ENCODE data around the gene B3GNT5. TPM values are rescaled to one million over a fixed set of nuclear protein-coding genes. Genes with fewer than 3 reads are reported as not detected.

B3GNT5 gene
- total and polyA plus RNA-seq, 2 of the 8 experiments (the other 6 are each of a cell fraction or from before 2014, with no cell fraction given) = 2.4 to 9.7 TPM

DNA sequence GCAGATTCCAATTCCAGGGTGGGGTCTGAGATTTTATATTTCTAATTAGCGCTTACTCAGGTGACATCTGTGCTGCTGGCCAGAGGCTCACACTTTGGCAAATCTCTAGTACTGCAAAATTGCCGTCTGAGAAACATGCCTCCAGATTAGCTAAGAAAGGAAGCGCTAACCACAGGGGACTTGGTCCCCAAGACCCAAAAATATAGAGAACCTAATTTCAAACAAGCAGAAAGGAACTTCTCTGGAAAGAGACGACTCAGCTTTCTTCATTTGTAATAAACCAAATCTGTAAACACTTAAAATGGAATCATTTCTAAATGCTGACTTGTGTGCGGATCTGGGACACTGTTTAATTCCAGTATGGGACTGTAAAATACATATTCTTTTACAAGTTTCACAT lies 55.7 kb downstream of the B3GNT5 start:
- no peaks in the 10 kb centered on the region for H3K79me2 ChIP-seq (ENCODE audit: control insufficient read depth in 1 of 2, insufficient read depth in 2 of 2, low read length in 2 of 2)
- no peak overlapping the region for H3K27ac ChIP-seq (ENCODE audit: low read depth, low read length)
- no peak overlapping the region for H4K5ac ChIP-seq (ENCODE audit: insufficient read length, low read depth, low read length)
- no peaks in the 10 kb centered on the region for H3K23me2 ChIP-seq (ENCODE audit: low read depth, low read length)
- H2BK5ac ChIP-seq (ENCODE audit: low read depth, low read length) = no peak overlapping the region
- H2BK120ac ChIP-seq (replicated peaks; ENCODE audit: low read depth, low read length) = no peak overlapping the region
- H2BK15ac ChIP-seq (ENCODE audit: low read length) = no peak overlapping the region
- FAIRE-seq = no peak
- no peaks in the 10 kb centered on the region for H3K27me3 ChIP-seq (replicated peaks in 1 of 4; ENCODE audit: control insufficient read depth in 3 of 4, extremely low read depth in 1 of 4, insufficient read depth in 3 of 4, low read length in 3 of 4)
- no peak overlapping the region for H2AFZ ChIP-seq (ENCODE audit: low read length)
- no peak overlapping the region for H3K56ac ChIP-seq (replicated peaks; ENCODE audit: insufficient read length, low read depth, low read length)
- no peak overlapping the region for H3K4me3 ChIP-seq (ENCODE audit: extremely low read depth in 1 of 4, insufficient read depth in 2 of 4, low read depth in 3 of 4, low read length in 4 of 4)
- H2BK12ac ChIP-seq (ENCODE audit: low read depth, low read length) = no peak overlapping the region
- no peaks in the 10 kb centered on the region for H4K20me1 ChIP-seq (replicated peaks in 1 of 2; ENCODE audit: control insufficient read depth in 1 of 2, insufficient read depth in 2 of 2, low read length in 2 of 2)
- H3K23ac ChIP-seq (ENCODE audit: insufficient read length) = no peak overlapping the region
- no peak overlapping the region for H3K14ac ChIP-seq (ENCODE audit: insufficient read length)
- H3K9me3 ChIP-seq (ENCODE audit: insufficient read depth in 2 of 2, low read depth in 1 of 2, low read length in 1 of 2) = no peaks in the 10 kb centered on the region
- 86% methylated on average over 5 of the region's 5 CpGs; no CpG with 5 or more reads in 1 of the 2 experiments for WGBS, 2 experiments (ENCODE audit: extremely low coverage in 1 of 2, insufficient coverage in 1 of 2, insufficient read length in 1 of 2, insufficient replicate concordance in 2 of 2, low coverage in 1 of 2, low lambda C conversion rate in 2 of 2, missing lambda C conversion rate in 1 of 2)
- H3K4ac ChIP-seq (replicated peaks; ENCODE audit: insufficient read length, low read depth, low read length) = no peak overlapping the region
- H4K8ac ChIP-seq (ENCODE audit: extremely low read depth, insufficient read depth, low read length) = no peak overlapping the region
- ChIA-PET POLR2A (ENCODE audit: partially characterized antibody) (no interaction called here), CTCF (ENCODE audit: partially characterized antibody) (no interaction called here)
- no peaks in the 10 kb centered on the region; the same call in 1 of the 2 replicates for H3K79me1 ChIP-seq (ENCODE audit: low read depth, low read length)
- H2AK5ac ChIP-seq (ENCODE audit: low read depth, low read length) = no peak overlapping the region
- H2BK20ac ChIP-seq (ENCODE audit: low read length) = no peak overlapping the region
- H3K36me3 ChIP-seq (ENCODE audit: control insufficient read depth in 2 of 4, insufficient read depth in 4 of 4, low read length in 3 of 4) = peaks cover 0 to 20% (median 3%) of the 10 kb centered on the region in 4 experiments; a peak in 4 of 8 replicates
- no peak overlapping the region for H3K18ac ChIP-seq (ENCODE audit: extremely low read depth, low read length)
- H3K9ac ChIP-seq (replicated peaks in 1 of 4; ENCODE audit: extremely low read depth in 1 of 4, low read depth in 3 of 4, low read length in 3 of 4) = no peak overlapping the region
- H3K4me1 ChIP-seq (replicated peaks in 1 of 4; ENCODE audit: control insufficient read depth in 3 of 4, insufficient read depth in 4 of 4, low read length in 3 of 4) = peaks cover 0 to 2% (median 0%) of the 10 kb centered on the region in 4 experiments; a peak in 1 of 7 replicates
- no peak overlapping the region for H3K4me2 ChIP-seq (ENCODE audit: insufficient read depth in 1 of 2, low read depth in 2 of 2, low read length in 2 of 2)
- DNase-seq (ENCODE audit: low read depth in 1 of 2, low spot score in 2 of 2) = no peak
- H4K91ac ChIP-seq (replicated peaks; ENCODE audit: insufficient read length, low read length) = no peak overlapping the region
- no peak for TF ChIP-seq POU5F1 (IDR thresholded peaks at IDR 0.05; ENCODE audit: low read depth, low read length)
- no peak for TF ChIP-seq POLR2A (IDR thresholded peaks at IDR 0.05; ENCODE audit: control extremely low read depth in 1 of 2, low read depth in 2 of 2, low read length in 2 of 2)
- TF ChIP-seq SP2 (IDR thresholded peaks at IDR 0.05; ENCODE audit: low read length) = no peak
- TF ChIP-seq TAF1 (IDR thresholded peaks at IDR 0.05; ENCODE audit: low read depth, low read length) = no peak
- TF ChIP-seq RXRA (IDR thresholded peaks at IDR 0.05; ENCODE audit: insufficient read depth, low read depth, low read length) = no peak
- TF ChIP-seq TAF7 (optimal IDR thresholded peaks at IDR 0.05; ENCODE audit: borderline replicate concordance, low read depth, low read length) = no peak
- no peak for TF ChIP-seq POLR2AphosphoS5 (IDR thresholded peaks at IDR 0.05; ENCODE audit: low read depth, low read length)
- TF ChIP-seq JUN (IDR thresholded peaks at IDR 0.05; ENCODE audit: low read depth, low read length) = no peak
- TF ChIP-seq SRF (IDR thresholded peaks at IDR 0.05; ENCODE audit: low read depth, low read length) = no peak
- TF ChIP-seq SIRT6 (IDR thresholded peaks at IDR 0.05; ENCODE audit: low read length) = no peak
- TF ChIP-seq NANOG (IDR thresholded peaks at IDR 0.05; ENCODE audit: insufficient read depth, low read depth, low read length, poor library complexity, severe bottlenecking) = no peak

All from H1 (cell line).